Activated naive CD4-positive, alpha-beta T cell treated with Interleukin-2 at 50 U/mL for 16 hours (primary cell): Measurements from ENCODE around the gene SEMA3A.

Experiments
- DNase-seq: peaks from one replicate; pipeline ENCODE4 v3.0.0-alpha.2; 2020

The SEMA3A gene

GRCh38 chr7:83908526-83908925 lies 286.1 kb downstream of the SEMA3A start:
- no peak for DNase-seq
